Fibroblast of the aortic adventitia (primary cell): ENCODE results near the gene ACP7. TPM values are rescaled to one million over a fixed set of nuclear protein-coding genes. Genes with fewer than 3 reads are reported as not detected.
A peak's percentile ranks its signal among the peaks of the same experiment; 100 is the strongest.

Experiments used
- DNase-seq: peaks from one replicate; pipeline ENCODE4 v3.0.0-alpha.2; 2010; ENCODE audit warnings: low read depth
- H3K4me3 ChIP-seq: 2 replicates; pipeline ENCODE4 v1.5.1; 2011; ENCODE audit warnings: low read depth, mild to moderate bottlenecking, control low read depth, low read length, moderate library complexity
- total RNA-seq: library from RNA; depleted of rRNA; stranded (reverse); fragments of >200 nt; gene quantifications from 2 replicates; pipeline ENCODE4 v1.2.3, GENCODE V29; 2012; ENCODE audit warnings: low replicate concordance
- TF ChIP-seq, protein P1 (sequence below): IDR thresholded peaks from 2 replicates; pipeline ENCODE4 v1.5.1; 2011; ENCODE audit warnings: mild to moderate bottlenecking, low read length, control low read depth, inconsistent platforms; ENCODE audit not compliant: insufficient read depth

ACP7 gene
- total RNA-seq, 1 donor: 0.45 TPM

DNA sequence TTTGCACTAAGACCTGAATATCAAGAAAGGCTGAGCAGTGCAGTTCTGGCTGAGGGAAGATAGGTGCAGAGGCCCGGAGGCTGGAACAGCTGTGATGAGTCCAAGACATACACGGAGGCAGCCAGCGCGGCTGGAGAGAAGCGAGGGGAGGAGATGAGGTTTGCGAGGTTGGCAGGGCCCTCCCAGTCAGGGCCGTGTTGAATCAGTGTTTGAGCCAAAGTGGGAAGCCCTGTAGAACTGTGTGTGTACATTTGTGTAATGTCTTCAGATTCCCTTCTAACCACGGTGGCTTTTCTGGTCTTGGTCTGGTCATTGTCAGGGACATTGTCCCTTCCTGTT is 76.3 kb downstream of the ACP7 start:
- TF ChIP-seq, protein P1, sequence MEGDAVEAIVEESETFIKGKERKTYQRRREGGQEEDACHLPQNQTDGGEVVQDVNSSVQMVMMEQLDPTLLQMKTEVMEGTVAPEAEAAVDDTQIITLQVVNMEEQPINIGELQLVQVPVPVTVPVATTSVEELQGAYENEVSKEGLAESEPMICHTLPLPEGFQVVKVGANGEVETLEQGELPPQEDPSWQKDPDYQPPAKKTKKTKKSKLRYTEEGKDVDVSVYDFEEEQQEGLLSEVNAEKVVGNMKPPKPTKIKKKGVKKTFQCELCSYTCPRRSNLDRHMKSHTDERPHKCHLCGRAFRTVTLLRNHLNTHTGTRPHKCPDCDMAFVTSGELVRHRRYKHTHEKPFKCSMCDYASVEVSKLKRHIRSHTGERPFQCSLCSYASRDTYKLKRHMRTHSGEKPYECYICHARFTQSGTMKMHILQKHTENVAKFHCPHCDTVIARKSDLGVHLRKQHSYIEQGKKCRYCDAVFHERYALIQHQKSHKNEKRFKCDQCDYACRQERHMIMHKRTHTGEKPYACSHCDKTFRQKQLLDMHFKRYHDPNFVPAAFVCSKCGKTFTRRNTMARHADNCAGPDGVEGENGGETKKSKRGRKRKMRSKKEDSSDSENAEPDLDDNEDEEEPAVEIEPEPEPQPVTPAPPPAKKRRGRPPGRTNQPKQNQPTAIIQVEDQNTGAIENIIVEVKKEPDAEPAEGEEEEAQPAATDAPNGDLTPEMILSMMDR: peak; percentile 60
- H3K4me3 ChIP-seq: no peak overlapping the region
- DNase-seq: peak; percentile 85

Other genes starting within 250 kb of the ACP7 start
- 122 and 254 TPM in 2 replicates for gene HNRNPL, start 234.4 kb upstream of the ACP7 start, total RNA-seq
- 0.81 and 1.3 TPM in 2 replicates for gene RINL, start 206.1 kb upstream of the ACP7 start, total RNA-seq
- 44.9 and 53.8 TPM in 2 replicates for gene SIRT2, start 184.8 kb upstream of the ACP7 start, total RNA-seq
- 8.0 and 11.0 TPM in 2 replicates for gene NFKBIB, start 184.4 kb upstream of the ACP7 start, total RNA-seq
- not detected in 2 replicates for gene CCER2, start 172.2 kb upstream of the ACP7 start, total RNA-seq
- 15.0 and 15.5 TPM in 2 replicates for gene SARS2, start 153.6 kb upstream of the ACP7 start, total RNA-seq
- gene MRPS12, start 153.4 kb upstream of the ACP7 start, total RNA-seq: 11.6 and 20.2 TPM in 2 replicates
- 22.9 and 56.3 TPM in 2 replicates for gene FBXO17, start 108.6 kb upstream of the ACP7 start, total RNA-seq
- gene FBXO27, start 51.8 kb upstream of the ACP7 start, total RNA-seq: 7.2 and 17.8 TPM in 2 replicates
- gene PAK4, start 41.4 kb downstream of the ACP7 start, total RNA-seq: 7.6 and 9.0 TPM in 2 replicates
- gene NCCRP1, start 112.6 kb downstream of the ACP7 start, total RNA-seq: not detected in 2 replicates
- not detected in 2 replicates for gene SYCN, start 119.9 kb downstream of the ACP7 start, total RNA-seq
- gene IFNL3, start 160.6 kb downstream of the ACP7 start, total RNA-seq: not detected in 2 replicates
- not detected in 2 replicates for gene IFNL4, start 164.5 kb downstream of the ACP7 start, total RNA-seq
- not detected in 2 replicates for gene IFNL2, start 184.0 kb downstream of the ACP7 start, total RNA-seq
- not detected in 2 replicates for gene IFNL1, start 212.0 kb downstream of the ACP7 start, total RNA-seq
- 0.08 and 0.18 TPM in 2 replicates for gene LRFN1, start 236.5 kb downstream of the ACP7 start, total RNA-seq